Measurements from ENCODE around the gene KCNQ2.

DNA sequence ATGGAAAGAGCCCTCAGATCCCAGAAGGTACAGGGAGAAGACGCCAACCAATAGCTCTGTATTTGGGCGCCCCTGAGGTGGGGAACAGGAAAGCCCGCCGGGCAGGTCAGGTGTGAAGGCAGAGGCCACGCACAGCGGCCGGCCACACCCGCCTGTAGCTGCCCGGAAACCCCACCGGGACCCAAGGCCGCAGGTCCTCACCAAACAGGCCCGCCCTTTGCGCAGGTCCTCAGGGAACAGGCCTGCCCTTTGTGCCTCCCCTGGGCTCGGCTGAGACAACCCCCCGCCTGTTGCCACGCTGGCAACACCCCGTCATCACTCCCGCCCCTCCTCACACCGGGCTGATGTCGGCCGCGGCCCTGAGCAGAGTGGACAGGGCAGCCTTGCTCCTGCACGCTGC, 66.4 kb downstream of the KCNQ2 start:
- TF ChIP-seq, protein P1, sequence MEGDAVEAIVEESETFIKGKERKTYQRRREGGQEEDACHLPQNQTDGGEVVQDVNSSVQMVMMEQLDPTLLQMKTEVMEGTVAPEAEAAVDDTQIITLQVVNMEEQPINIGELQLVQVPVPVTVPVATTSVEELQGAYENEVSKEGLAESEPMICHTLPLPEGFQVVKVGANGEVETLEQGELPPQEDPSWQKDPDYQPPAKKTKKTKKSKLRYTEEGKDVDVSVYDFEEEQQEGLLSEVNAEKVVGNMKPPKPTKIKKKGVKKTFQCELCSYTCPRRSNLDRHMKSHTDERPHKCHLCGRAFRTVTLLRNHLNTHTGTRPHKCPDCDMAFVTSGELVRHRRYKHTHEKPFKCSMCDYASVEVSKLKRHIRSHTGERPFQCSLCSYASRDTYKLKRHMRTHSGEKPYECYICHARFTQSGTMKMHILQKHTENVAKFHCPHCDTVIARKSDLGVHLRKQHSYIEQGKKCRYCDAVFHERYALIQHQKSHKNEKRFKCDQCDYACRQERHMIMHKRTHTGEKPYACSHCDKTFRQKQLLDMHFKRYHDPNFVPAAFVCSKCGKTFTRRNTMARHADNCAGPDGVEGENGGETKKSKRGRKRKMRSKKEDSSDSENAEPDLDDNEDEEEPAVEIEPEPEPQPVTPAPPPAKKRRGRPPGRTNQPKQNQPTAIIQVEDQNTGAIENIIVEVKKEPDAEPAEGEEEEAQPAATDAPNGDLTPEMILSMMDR (IDR thresholded peaks at IDR 0.05; ENCODE audit: low read depth, low read length, poor library complexity, severe bottlenecking): no peak
- TF ChIP-seq EZH2phosphoT487 (IDR thresholded peaks at IDR 0.05; ENCODE audit: borderline replicate concordance, low read length): no peak
